ENCODE results near the gene ID3.

GRCh38 chr1:23509896-23510295 lies 49.4 kb downstream of the ID3 start:
- TF ChIP-seq BRCA1 (IDR thresholded peaks at IDR 0.05): no peak
- no peak for TF ChIP-seq BRCA1 (CRISPR knock-in tag; IDR thresholded peaks at IDR 0.05)
- TF ChIP-seq POLR2AphosphoS5 (IDR thresholded peaks at IDR 0.05; ENCODE audit: control insufficient read depth, insufficient read depth, low read depth, low read length): no peak
- TF ChIP-seq SMARCC2 (IDR thresholded peaks at IDR 0.05; ENCODE audit: low read depth): no peak
- TF ChIP-seq ZNF384 (IDR thresholded peaks at IDR 0.05; ENCODE audit: low read depth, low read length): no peak
- TF ChIP-seq TCF7L2 (IDR thresholded peaks at IDR 0.05; ENCODE audit: low read depth, low read length): no peak
- no peak for TF ChIP-seq KAT8 (IDR thresholded peaks at IDR 0.05; ENCODE audit: low read depth)
- no peak for TF ChIP-seq NR2C2 (CRISPR knock-in tag; IDR thresholded peaks at IDR 0.05)
- TF ChIP-seq NR2C2 (tag; IDR thresholded peaks at IDR 0.05): no peak
